HG02623 (cell line): ENCODE data around the gene PTPRS.

ENCODE experiments used
- ATAC-seq: cut with Tn5 transposase; IDR thresholded peaks from one replicate; pipeline ENCODE4 v1.9.1; 2021; ENCODE audit warnings: moderate library complexity; ENCODE audit not compliant: unreplicated experiment

Gene PTPRS

GRCh38 chr19:5355693-5356092 lies 15.1 kb upstream of the PTPRS start:
- no peak for ATAC-seq

GRCh38 chr19:5355076-5355475 lies 14.5 kb upstream of the PTPRS start:
- no peak for ATAC-seq

- ATAC-seq = no peak
Measured at GRCh38 chr19:5354403-5354802, 13.8 kb upstream of the PTPRS start.

GRCh38 chr19:5352229-5352763 lies 11.7 kb upstream of the PTPRS start:
- no peak for ATAC-seq

GRCh38 chr19:5351731-5352228 lies 11.2 kb upstream of the PTPRS start:
- no peak for ATAC-seq

GRCh38 chr19:5349041-5349440 lies 8.4 kb upstream of the PTPRS start:
- ATAC-seq = no peak

GRCh38 chr19:5345895-5346386 lies 5.3 kb upstream of the PTPRS start:
- ATAC-seq = no peak

- no peak for ATAC-seq
Measured at GRCh38 chr19:5343848-5344247, 3.2 kb upstream of the PTPRS start.

- no peak for ATAC-seq
Measured at GRCh38 chr19:5342573-5343201, 2.1 kb upstream of the PTPRS start.

- no peak for ATAC-seq
Measured at GRCh38 chr19:5341981-5342380, 1.4 kb upstream of the PTPRS start.

- ATAC-seq = no peak
Measured at GRCh38 chr19:5341448-5341820, 822 bp upstream of the PTPRS start.

GRCh38 chr19:5339950-5340636 lies 519 bp downstream of the PTPRS start:
- ATAC-seq = no peak

GRCh38 chr19:5339198-5339949 lies 1.2 kb downstream of the PTPRS start:
- no peak for ATAC-seq

GRCh38 chr19:5338656-5339197 lies 1.9 kb downstream of the PTPRS start:
- no peak for ATAC-seq

GRCh38 chr19:5337708-5338655 lies 2.6 kb downstream of the PTPRS start:
- ATAC-seq = no peak

- no peak for ATAC-seq
Measured at GRCh38 chr19:5337126-5337525, 3.5 kb downstream of the PTPRS start.

GRCh38 chr19:5336195-5336965 lies 4.2 kb downstream of the PTPRS start:
- ATAC-seq = no peak

GRCh38 chr19:5335593-5335992 lies 5.0 kb downstream of the PTPRS start:
- ATAC-seq = no peak

- ATAC-seq = no peak
Measured at GRCh38 chr19:5334824-5335500, 5.7 kb downstream of the PTPRS start.
